HL-60 (cell line): ENCODE measurements around the gene DCBLD1.

Experiments used
- CTCF ChIP-seq: IDR thresholded peaks from one replicate; pipeline ENCODE4 v1.5.1; 2011; ENCODE audit warnings: low read length, control low read depth, inconsistent platforms; ENCODE audit not compliant: insufficient read depth
- POLR2AphosphoS5 ChIP-seq: IDR thresholded peaks from 2 replicates; pipeline ENCODE4 v1.6.1; 2012; ENCODE audit warnings: low read depth

GRCh38 chr6:117555882-117556498 is 73.5 kb downstream of the DCBLD1 start:
- TF ChIP-seq CTCF (peak; percentile 57), POLR2AphosphoS5 (no peak)
